Progenitor cell of endocrine pancreas (in vitro differentiated cells): ENCODE measurements around the gene CHD9. TPM values are rescaled to one million over a fixed set of nuclear protein-coding genes. Genes with fewer than 3 reads are reported as not detected.

Experiments
- DNase-seq: peaks from one replicate; pipeline ENCODE4 v3.0.0; 2021; ENCODE audit warnings: low spot score; ENCODE audit not compliant: unreplicated experiment
- H3K27ac Mint-ChIP-seq: 2 replicates; pipeline ENCODE4 v1.8.0; 2021; ENCODE audit warnings: mild to moderate bottlenecking, moderate library complexity, mixed read lengths
- H3K27me3 Mint-ChIP-seq: 2 replicates; pipeline ENCODE4 v1.8.0; 2021; ENCODE audit warnings: mixed read lengths
- H3K36me3 Mint-ChIP-seq: 2 replicates; pipeline ENCODE4 v1.8.0; 2022; ENCODE audit warnings: mixed read lengths; ENCODE audit not compliant: insufficient read depth
- H3K4me1 Mint-ChIP-seq: 2 replicates; pipeline ENCODE4 v1.8.0; 2021; ENCODE audit warnings: low read depth, mixed read lengths
- H3K4me3 Mint-ChIP-seq: 2 replicates; pipeline ENCODE4 v1.8.0; 2021; ENCODE audit warnings: low read depth, mild to moderate bottlenecking, moderate library complexity, mixed read lengths
- H3K9me3 Mint-ChIP-seq: 2 replicates; pipeline ENCODE4 v1.8.0; 2021; ENCODE audit warnings: low read depth, mixed read lengths
- CTCF ChIP-seq: fragments of 200-600 bp; sonication (generic); IDR thresholded peaks from one replicate; pipeline ENCODE4 v1.5.0; 2021; ENCODE audit warnings: antibody characterized with exemption, mild to moderate bottlenecking; ENCODE audit not compliant: unreplicated experiment
- total RNA-seq: library from RNA; stranded (reverse); gene quantifications from 2 replicates; pipeline ENCODE4 v1.2.1, GENCODE V29; 2021

CHD9 gene
- total RNA-seq, 1 donor from 2014 or later: 67.7 TPM

DNA sequence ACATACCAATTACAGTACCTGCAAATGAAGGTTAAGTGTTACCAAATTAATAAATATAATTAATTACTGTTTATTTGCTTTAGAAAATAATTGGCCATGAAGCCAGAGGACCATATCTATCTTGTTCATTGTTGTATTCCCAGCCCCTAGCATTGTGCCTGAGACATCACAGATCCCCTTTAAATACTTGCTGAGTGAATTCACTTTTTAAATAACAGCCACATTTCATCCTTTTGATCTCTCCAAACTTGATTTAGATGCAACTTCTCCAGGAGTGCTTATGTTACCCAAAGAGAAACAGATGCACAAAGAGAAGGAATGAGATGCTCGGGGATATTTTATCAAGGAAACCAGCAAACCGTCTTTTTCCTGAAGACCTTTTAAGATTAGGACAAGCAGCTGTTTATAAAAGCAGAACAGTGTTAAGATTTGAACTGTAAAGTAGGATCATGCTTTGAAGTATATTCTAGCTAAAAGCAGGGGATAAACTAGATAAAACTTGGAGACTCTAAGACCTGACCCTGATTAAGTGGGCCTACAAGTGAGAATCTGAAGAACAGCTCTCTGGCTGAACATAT lies 66.3 kb downstream of the CHD9 start:
- no peaks in the 10 kb centered on the region for H3K27me3 Mint-ChIP-seq
- no peak overlapping the region for H3K27ac Mint-ChIP-seq
- DNase-seq: no peak
- no peak for TF ChIP-seq CTCF
- peaks cover 1% of the 10 kb centered on the region for H3K36me3 Mint-ChIP-seq
- H3K4me3 Mint-ChIP-seq: no peak overlapping the region
- no peaks in the 10 kb centered on the region for H3K4me1 Mint-ChIP-seq
- H3K9me3 Mint-ChIP-seq: peaks cover 4% of the 10 kb centered on the region

DNA sequence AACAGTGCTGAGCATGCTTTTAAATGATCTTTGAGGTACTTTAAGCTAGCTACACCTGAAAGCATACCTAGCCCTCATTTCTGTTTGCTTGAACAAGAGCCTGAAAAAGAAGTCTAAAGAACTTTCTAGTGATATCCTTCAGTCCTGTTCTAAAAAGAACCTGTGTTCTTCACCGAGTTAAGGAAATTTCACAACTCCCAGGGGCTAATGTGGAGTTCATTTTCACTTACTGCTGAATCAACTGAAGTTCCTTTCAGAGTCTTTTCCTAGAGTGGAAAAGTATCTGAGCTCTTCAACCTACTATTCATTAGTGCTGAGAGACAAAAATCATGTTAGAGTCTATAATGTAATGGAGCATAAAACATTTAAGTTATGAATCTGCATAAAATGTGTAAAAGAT lies 66.9 kb downstream of the CHD9 start:
- Mint-ChIP-seq H3K36me3 (peaks cover 1% of the 10 kb centered on the region), H3K4me1 (no peaks in the 10 kb centered on the region), H3K9me3 (peaks cover 4% of the 10 kb centered on the region), H3K27me3 (no peaks in the 10 kb centered on the region), H3K4me3 (no peak overlapping the region), H3K27ac (no peak overlapping the region)
- no peak for TF ChIP-seq CTCF
- no peak for DNase-seq

- Mint-ChIP-seq H3K36me3 (peaks cover 1% of the 10 kb centered on the region), H3K9me3 (peaks cover 4% of the 10 kb centered on the region), H3K4me3 (no peak overlapping the region), H3K27ac (no peak overlapping the region), H3K27me3 (no peaks in the 10 kb centered on the region), H3K4me1 (peaks cover 1% of the 10 kb centered on the region)
- no peak for TF ChIP-seq CTCF
- no peak for DNase-seq
These were observed 69.0 kb downstream of the CHD9 start for GRCh38 chr16:53123747-53124146.

DNA sequence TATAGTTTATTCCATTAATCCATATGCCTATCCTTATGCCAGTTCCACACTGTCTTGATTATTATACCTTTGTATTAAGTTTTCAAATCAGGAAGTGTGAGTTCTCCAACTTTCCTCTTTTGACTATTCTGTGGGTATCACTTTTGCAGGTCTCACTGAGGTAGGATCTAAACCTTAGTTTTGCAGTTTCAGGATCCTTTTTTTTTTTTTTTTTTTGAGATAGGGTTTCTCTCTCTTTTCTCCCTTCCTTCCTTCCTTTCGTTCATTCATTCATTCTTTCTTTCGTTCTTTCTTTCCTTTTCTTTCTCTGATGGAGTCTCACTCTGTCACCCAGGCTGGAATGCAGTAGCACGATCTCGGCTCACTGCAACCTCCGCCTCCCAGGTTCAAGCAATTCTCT lies 71.6 kb downstream of the CHD9 start:
- H3K9me3 Mint-ChIP-seq: peaks cover 4% of the 10 kb centered on the region
- peaks cover 1% of the 10 kb centered on the region for H3K36me3 Mint-ChIP-seq
- no peak for TF ChIP-seq CTCF
- H3K4me3 Mint-ChIP-seq: no peak overlapping the region
- H3K27ac Mint-ChIP-seq: no peak overlapping the region
- no peaks in the 10 kb centered on the region for H3K27me3 Mint-ChIP-seq
- peaks cover 13% of the 10 kb centered on the region for H3K4me1 Mint-ChIP-seq
- no peak for DNase-seq

DNA sequence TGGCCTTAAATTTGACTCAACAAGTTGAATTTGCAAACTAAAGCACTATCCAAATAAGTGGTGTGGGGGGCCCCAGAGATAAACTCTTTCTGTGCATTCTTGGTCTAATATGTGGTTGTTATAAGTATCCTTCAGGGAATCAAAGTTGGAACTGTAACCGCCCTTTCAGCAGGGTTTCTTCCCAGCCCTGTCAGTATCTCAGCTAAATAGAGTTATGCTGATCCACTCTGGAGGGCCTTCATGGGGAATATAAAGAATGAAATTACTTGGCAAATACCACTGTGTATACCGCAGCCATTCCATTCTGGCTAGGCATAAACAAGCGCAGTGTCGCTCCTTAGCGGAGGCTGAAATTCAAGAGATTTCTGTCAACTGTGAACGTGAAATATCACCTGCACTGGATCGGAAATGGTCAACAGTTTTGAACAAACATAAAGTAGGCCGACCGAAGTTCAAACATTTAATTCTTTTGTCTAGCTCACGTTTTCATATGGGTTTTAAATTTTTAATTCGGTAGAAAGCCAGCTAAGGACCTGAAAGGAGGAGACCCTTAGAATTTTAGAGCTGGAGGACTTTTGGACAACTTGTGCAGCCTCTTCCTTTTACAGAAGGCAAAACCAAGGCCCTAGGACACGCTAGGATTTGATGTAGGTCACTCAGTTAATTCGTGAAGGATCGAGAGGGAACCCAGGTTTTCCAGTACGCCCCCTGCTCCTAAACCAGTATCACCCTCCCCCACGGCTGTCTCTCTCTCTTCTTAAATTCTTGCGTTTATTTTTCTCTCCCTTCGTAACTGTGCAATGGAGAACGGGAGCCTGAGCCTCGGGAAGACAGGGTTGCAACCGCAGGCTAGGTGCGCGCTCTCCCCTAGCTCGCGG lies 74.7 kb downstream of the CHD9 start:
- peak overlapping the region; percentile 90 for H3K4me3 Mint-ChIP-seq
- H3K4me1 Mint-ChIP-seq: peaks cover 15% of the 10 kb centered on the region
- no peak for TF ChIP-seq CTCF
- DNase-seq: peak; percentile 10
- no peaks in the 10 kb centered on the region for H3K36me3 Mint-ChIP-seq
- no peaks in the 10 kb centered on the region for H3K27me3 Mint-ChIP-seq
- H3K9me3 Mint-ChIP-seq: no peaks in the 10 kb centered on the region
- H3K27ac Mint-ChIP-seq: peak overlapping the region; percentile 96
